ENCODE data around the gene TFF2. TPM values are rescaled to one million over a fixed set of nuclear protein-coding genes. Genes with fewer than 3 reads are reported as not detected.

TFF2 gene
- polyA plus RNA-seq, 1 donor (not counting 4 experiments of a cell fraction or from before 2014, with no cell fraction given), result not detected

DNA sequence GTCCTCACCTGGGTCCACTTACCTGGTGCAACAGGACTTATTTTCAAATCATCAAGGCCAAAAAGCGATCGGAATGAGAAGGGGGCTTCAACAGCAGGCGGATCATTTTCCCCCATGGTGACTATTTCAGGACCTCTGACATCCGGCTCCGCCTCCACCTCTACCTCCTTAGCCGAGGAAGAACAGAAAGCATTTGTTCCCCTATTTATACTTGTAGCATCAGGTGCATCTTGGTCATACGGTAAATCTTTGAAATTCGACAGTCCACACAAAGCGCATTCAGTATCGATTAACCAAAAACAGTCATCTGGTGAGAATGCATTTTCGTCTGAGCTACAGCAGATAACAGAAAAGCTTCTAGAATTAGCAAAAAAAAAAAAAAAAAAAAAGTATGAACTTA lies 44.5 kb upstream of the TFF2 start:
- H3K9ac ChIP-seq (ENCODE audit: control insufficient read depth, extremely low read depth, insufficient read depth, low read length), result no peak overlapping the region
- no peak overlapping the region for H3K4me2 ChIP-seq (ENCODE audit: control insufficient read depth, extremely low read depth, insufficient read depth, low read depth, low read length)
- no peak for FAIRE-seq
- peaks cover 11% of the 10 kb centered on the region for H3K27me3 ChIP-seq (ENCODE audit: control insufficient read depth, extremely low read depth, insufficient read depth, low read length)
- H3K27ac ChIP-seq (ENCODE audit: control insufficient read depth, insufficient read depth, low read length), result no peak overlapping the region
- no peaks in the 10 kb centered on the region for H3K9me3 ChIP-seq (ENCODE audit: control insufficient read depth, low read depth, low read length)
- TF ChIP-seq, protein P1, sequence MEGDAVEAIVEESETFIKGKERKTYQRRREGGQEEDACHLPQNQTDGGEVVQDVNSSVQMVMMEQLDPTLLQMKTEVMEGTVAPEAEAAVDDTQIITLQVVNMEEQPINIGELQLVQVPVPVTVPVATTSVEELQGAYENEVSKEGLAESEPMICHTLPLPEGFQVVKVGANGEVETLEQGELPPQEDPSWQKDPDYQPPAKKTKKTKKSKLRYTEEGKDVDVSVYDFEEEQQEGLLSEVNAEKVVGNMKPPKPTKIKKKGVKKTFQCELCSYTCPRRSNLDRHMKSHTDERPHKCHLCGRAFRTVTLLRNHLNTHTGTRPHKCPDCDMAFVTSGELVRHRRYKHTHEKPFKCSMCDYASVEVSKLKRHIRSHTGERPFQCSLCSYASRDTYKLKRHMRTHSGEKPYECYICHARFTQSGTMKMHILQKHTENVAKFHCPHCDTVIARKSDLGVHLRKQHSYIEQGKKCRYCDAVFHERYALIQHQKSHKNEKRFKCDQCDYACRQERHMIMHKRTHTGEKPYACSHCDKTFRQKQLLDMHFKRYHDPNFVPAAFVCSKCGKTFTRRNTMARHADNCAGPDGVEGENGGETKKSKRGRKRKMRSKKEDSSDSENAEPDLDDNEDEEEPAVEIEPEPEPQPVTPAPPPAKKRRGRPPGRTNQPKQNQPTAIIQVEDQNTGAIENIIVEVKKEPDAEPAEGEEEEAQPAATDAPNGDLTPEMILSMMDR (optimal IDR thresholded peaks at IDR 0.05 in 1 of 3, IDR thresholded peaks at IDR 0.05 in 1 of 3, conservative IDR thresholded peaks at IDR 0.05 in 1 of 3; ENCODE audit: extremely low read depth in 1 of 3, insufficient read depth in 2 of 3, low read length in 3 of 3), result no peak
- no peak for TF ChIP-seq EZH2 (IDR thresholded peaks at IDR 0.05; ENCODE audit: low read length)
- H3K79me2 ChIP-seq (ENCODE audit: control insufficient read depth, insufficient read depth, low read length), result no peaks in the 10 kb centered on the region
- no peaks in the 10 kb centered on the region for H3K36me3 ChIP-seq (ENCODE audit: control insufficient read depth in 2 of 2, extremely low read depth in 1 of 2, insufficient read depth in 2 of 2, low read length in 2 of 2)
- no peaks in the 10 kb centered on the region for H3K9me1 ChIP-seq (ENCODE audit: control insufficient read depth, extremely low read depth, insufficient read depth, low read length)
- peaks cover 6% of the 10 kb centered on the region for H3K4me1 ChIP-seq (ENCODE audit: control insufficient read depth, extremely low read depth, insufficient read depth, low read length)
- H4K20me1 ChIP-seq (ENCODE audit: control insufficient read depth, extremely low read depth, insufficient read depth, low read length), result no peaks in the 10 kb centered on the region
- DNase-seq (ENCODE audit: low read depth, low spot score), result no peak
- H3K4me3 ChIP-seq (ENCODE audit: control insufficient read depth in 2 of 3, extremely low read depth in 1 of 3, insufficient read depth in 2 of 3, low read depth in 1 of 3, low read length in 3 of 3), result no peak overlapping the region
- dilution Hi-C loops (cut with MboI; ENCODE audit: extremely low pct_ligation_motif_present, low sequenced_read_pairs), result no loop called here
- H2AFZ ChIP-seq (ENCODE audit: control insufficient read depth, low read length), result no peak overlapping the region

DNA sequence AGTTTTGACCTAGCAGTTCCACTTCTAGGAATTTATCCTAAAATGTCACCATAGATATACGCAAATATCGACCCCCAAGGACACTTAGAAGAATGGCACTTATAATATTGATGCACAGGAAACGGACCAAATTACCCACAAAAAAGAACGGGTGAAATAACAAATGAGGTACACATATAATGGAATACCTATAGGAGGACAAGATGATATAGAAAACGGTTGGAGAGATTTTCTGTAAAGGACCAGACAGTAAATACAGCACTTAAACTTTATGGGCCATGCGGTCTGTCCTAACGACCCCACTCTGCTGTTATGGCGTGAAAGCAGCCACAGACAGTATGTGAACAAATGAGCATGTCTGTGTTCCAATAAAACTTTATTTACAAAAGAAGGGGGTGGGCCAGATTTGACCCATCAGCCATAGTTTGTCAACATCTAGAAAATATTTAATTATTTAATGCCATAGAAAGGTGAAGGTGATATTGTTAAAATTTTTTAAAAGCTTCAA lies 42.7 kb upstream of the TFF2 start:
- Histone ChIP-seq H3K36me3 (ENCODE audit: control insufficient read depth in 2 of 2, extremely low read depth in 1 of 2, insufficient read depth in 2 of 2, low read length in 2 of 2) (no peaks in the 10 kb centered on the region), H3K9ac (ENCODE audit: control insufficient read depth, extremely low read depth, insufficient read depth, low read length) (no peak overlapping the region), H3K27me3 (ENCODE audit: control insufficient read depth, extremely low read depth, insufficient read depth, low read length) (peaks cover 11% of the 10 kb centered on the region), H2AFZ (ENCODE audit: control insufficient read depth, low read length) (no peak overlapping the region), H4K20me1 (ENCODE audit: control insufficient read depth, extremely low read depth, insufficient read depth, low read length) (no peaks in the 10 kb centered on the region), H3K4me3 (ENCODE audit: control insufficient read depth in 2 of 3, extremely low read depth in 1 of 3, insufficient read depth in 2 of 3, low read depth in 1 of 3, low read length in 3 of 3) (no peak overlapping the region), H3K79me2 (ENCODE audit: control insufficient read depth, insufficient read depth, low read length) (no peaks in the 10 kb centered on the region), H3K4me1 (ENCODE audit: control insufficient read depth, extremely low read depth, insufficient read depth, low read length) (peaks cover 6% of the 10 kb centered on the region), H3K9me1 (ENCODE audit: control insufficient read depth, extremely low read depth, insufficient read depth, low read length) (no peaks in the 10 kb centered on the region), H3K27ac (ENCODE audit: control insufficient read depth, insufficient read depth, low read length) (no peak overlapping the region), H3K9me3 (ENCODE audit: control insufficient read depth, low read depth, low read length) (no peaks in the 10 kb centered on the region), H3K4me2 (ENCODE audit: control insufficient read depth, extremely low read depth, insufficient read depth, low read depth, low read length) (no peak overlapping the region)
- DNase-seq (ENCODE audit: low read depth, low spot score) (no peak), FAIRE-seq (no peak)
- dilution Hi-C loops (cut with MboI; ENCODE audit: extremely low pct_ligation_motif_present, low sequenced_read_pairs), result no loop called here
- TF ChIP-seq, protein P1 (optimal IDR thresholded peaks at IDR 0.05 in 1 of 3, IDR thresholded peaks at IDR 0.05 in 1 of 3, conservative IDR thresholded peaks at IDR 0.05 in 1 of 3; ENCODE audit: extremely low read depth in 1 of 3, insufficient read depth in 2 of 3, low read length in 3 of 3), result no peak
- no peak for TF ChIP-seq EZH2 (IDR thresholded peaks at IDR 0.05; ENCODE audit: low read length)

Measured in keratinocyte (primary cell).